ENCODE results near the gene ASAP2. TPM values are rescaled to one million over a fixed set of nuclear protein-coding genes. Genes with fewer than 3 reads are reported as not detected.

The ASAP2 gene
- total and polyA plus RNA-seq, 9 of the 15 experiments (the other 6 are each of a cell fraction or from before 2014, with no cell fraction given) = 0.06 to 4.3 (median 3.1) TPM

DNA sequence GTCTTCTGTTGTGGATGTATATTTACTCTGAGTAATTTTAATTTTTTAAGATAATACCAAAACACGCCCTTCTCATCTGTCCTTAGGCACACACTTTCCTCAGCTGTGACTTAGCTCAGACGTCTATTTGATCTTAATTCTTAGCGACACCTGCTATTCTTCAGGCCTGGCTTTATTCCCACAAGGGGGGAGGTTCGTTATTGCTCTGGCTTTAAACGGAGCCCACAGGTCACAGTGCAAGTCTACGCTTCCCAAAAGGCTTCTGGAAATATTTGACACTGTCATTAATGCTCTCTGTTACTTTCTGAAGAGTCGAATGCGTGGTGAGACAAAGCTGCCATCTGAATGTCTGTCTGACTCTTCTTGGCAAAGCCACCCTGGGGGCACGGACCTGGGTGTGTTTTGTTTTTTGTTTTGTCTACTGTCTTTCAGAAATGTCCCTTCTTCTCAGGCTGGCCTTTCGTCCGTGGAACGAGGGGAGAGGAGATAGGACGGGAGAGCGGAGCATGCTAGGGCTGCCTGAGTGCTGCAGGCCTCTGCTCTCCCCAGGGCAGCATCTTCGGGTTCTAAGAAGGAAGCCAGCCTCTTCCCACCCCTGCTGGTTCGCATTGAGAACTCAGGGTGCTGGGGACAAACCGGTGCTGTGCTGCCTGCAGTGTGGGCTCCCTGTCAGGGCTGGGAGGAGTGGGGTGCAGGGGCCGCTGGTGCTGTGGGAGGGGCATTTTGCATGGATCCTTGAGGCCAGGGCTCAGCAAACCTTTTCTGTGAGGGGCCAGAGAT lies 61.9 kb downstream of the ASAP2 start (continued):
- TF ChIP-seq ZNF318 (IDR thresholded peaks at IDR 0.05; ENCODE audit: borderline replicate concordance in 1 of 2, low read depth in 1 of 2) (no peak), HDGF (IDR thresholded peaks at IDR 0.05) (no peak), POLR2A (conservative IDR thresholded peaks at IDR 0.05) (no peak), PHF21A (IDR thresholded peaks at IDR 0.05; ENCODE audit: borderline replicate concordance, low read depth) (no peak), MLX (CRISPR knock-in tag; conservative IDR thresholded peaks at IDR 0.05) (no peak), MYBL2 (IDR thresholded peaks at IDR 0.05; ENCODE audit: low read depth) (no peak), MYBL2 (CRISPR knock-in tag; IDR thresholded peaks at IDR 0.05; ENCODE audit: borderline replicate concordance) (no peak)
